H9 (cell line): ENCODE results near the gene SPAG4. TPM values are rescaled to one million over a fixed set of nuclear protein-coding genes. Genes with fewer than 3 reads are reported as not detected.
A peak's percentile ranks its signal among the peaks of the same experiment; 100 is the strongest.

Experiments used
- DNase-seq: peaks from one replicate; pipeline ENCODE4 v3.0.0-alpha.2; 2017
- H2AFZ ChIP-seq: one replicate; pipeline ENCODE4 v1.6.1; 2013; ENCODE audit warnings: mild to moderate bottlenecking, low read length, control low read depth, moderate library complexity
- H2AK5ac ChIP-seq: 2 replicates; pipeline ENCODE4 v1.6.1; 2013; ENCODE audit warnings: low read length, control low read depth, mixed read lengths; ENCODE audit not compliant: insufficient read length
- H2BK120ac ChIP-seq: one replicate; pipeline ENCODE4 v1.6.1; 2013; ENCODE audit warnings: low read depth, mild to moderate bottlenecking, low read length, control low read depth, inconsistent platforms; ENCODE audit not compliant: poor library complexity, severe bottlenecking
- H2BK12ac ChIP-seq: 2 replicates; pipeline ENCODE4 v1.6.1; 2013; ENCODE audit warnings: low read length, control low read depth, mixed read lengths, low read depth; ENCODE audit not compliant: insufficient read length
- H2BK15ac ChIP-seq: 2 replicates; pipeline ENCODE4 v1.6.1; 2013; ENCODE audit warnings: low read depth, low read length, control low read depth
- H2BK20ac ChIP-seq: one replicate; pipeline ENCODE4 v1.6.1; 2013; ENCODE audit warnings: low read depth, mild to moderate bottlenecking, low read length, control low read depth, inconsistent platforms; ENCODE audit not compliant: poor library complexity, severe bottlenecking
- H2BK5ac ChIP-seq: 2 replicates; pipeline ENCODE4 v1.6.1; 2013; ENCODE audit warnings: low read length, control low read depth, mixed read lengths; ENCODE audit not compliant: insufficient read length
- H3K14ac ChIP-seq: 2 replicates; pipeline ENCODE4 v1.6.1; 2013; ENCODE audit warnings: low read length, control low read depth; ENCODE audit not compliant: insufficient read depth
- H3K18ac ChIP-seq: 2 replicates; pipeline ENCODE4 v1.6.1; 2013; ENCODE audit warnings: low read depth, mild to moderate bottlenecking, mixed read lengths, low read length, control low read depth; ENCODE audit not compliant: insufficient read length
- H3K23ac ChIP-seq: 2 replicates; pipeline ENCODE4 v1.6.1; 2013; ENCODE audit warnings: low read length, control low read depth, mixed read lengths, low read depth; ENCODE audit not compliant: insufficient read length
- H3K23me2 ChIP-seq: 2 replicates; pipeline ENCODE4 v1.6.1; 2013; ENCODE audit warnings: low read depth, mild to moderate bottlenecking, mixed read lengths, low read length, control low read depth; ENCODE audit not compliant: insufficient read length, poor library complexity, severe bottlenecking
- H3K27ac ChIP-seq: 2 replicates; pipeline ENCODE4 v1.5.1; 2013; ENCODE audit warnings: low read length, control low read depth, mixed read lengths, low read depth; ENCODE audit not compliant: insufficient read length
- H3K27me3 ChIP-seq: 2 replicates; pipeline ENCODE4 v1.6.1; 2013; ENCODE audit warnings: low read length, control low read depth, inconsistent platforms; ENCODE audit not compliant: insufficient read depth
- H3K4ac ChIP-seq: 2 replicates; pipeline ENCODE4 v1.6.1; 2013; ENCODE audit warnings: low read depth, mild to moderate bottlenecking, control low read depth, inconsistent platforms, low read length, moderate library complexity
- H3K4me1 ChIP-seq: 2 replicates; pipeline ENCODE4 v1.6.1; 2013; ENCODE audit warnings: low read length, control low read depth, inconsistent platforms; ENCODE audit not compliant: insufficient read depth
- H3K4me2 ChIP-seq: 2 replicates; pipeline ENCODE4 v1.6.1; 2013; ENCODE audit warnings: low read length, control low read depth, mixed read lengths; ENCODE audit not compliant: insufficient read length, insufficient read depth
- H3K56ac ChIP-seq: 2 replicates; pipeline ENCODE4 v1.6.1; 2013; ENCODE audit warnings: low read depth, mild to moderate bottlenecking, mixed read lengths, low read length, control low read depth; ENCODE audit not compliant: insufficient read length
- H3K79me1 ChIP-seq: 2 replicates; pipeline ENCODE4 v1.6.1; 2013; ENCODE audit warnings: low read depth, mild to moderate bottlenecking, moderate library complexity, low read length, control low read depth, inconsistent platforms; ENCODE audit not compliant: insufficient read depth, poor library complexity, severe bottlenecking
- H3K79me2 ChIP-seq: 2 replicates; pipeline ENCODE4 v1.6.1; 2013; ENCODE audit warnings: low read length, control low read depth, inconsistent platforms; ENCODE audit not compliant: insufficient read depth
- H3K9ac ChIP-seq: 2 replicates; pipeline ENCODE4 v1.6.1; 2013; ENCODE audit warnings: low read length, control low read depth, mixed read lengths; ENCODE audit not compliant: insufficient read length; ENCODE audit errors: extremely low read depth
- H3K9me3 ChIP-seq: one replicate; pipeline ENCODE4 v1.6.1; 2013; ENCODE audit warnings: low read depth, low read length, inconsistent platforms; ENCODE audit not compliant: control insufficient read depth
- H3T11ph ChIP-seq: one replicate; pipeline ENCODE4 v1.6.1; 2013; ENCODE audit warnings: mild to moderate bottlenecking, low read length, control low read depth, inconsistent platforms
- H4K20me1 ChIP-seq: one replicate; pipeline ENCODE4 v1.6.1; 2013; ENCODE audit not compliant: control insufficient read depth, insufficient read length, insufficient read depth
- H4K5ac ChIP-seq: 2 replicates; pipeline ENCODE4 v1.6.1; 2013; ENCODE audit warnings: low read depth, mild to moderate bottlenecking, mixed read lengths, low read length, control low read depth; ENCODE audit not compliant: insufficient read length
- H4K8ac ChIP-seq: replicated peaks from 2 replicates; pipeline ENCODE4 v1.6.1; 2013; ENCODE audit warnings: low read length, control low read depth, mixed read lengths, low read depth; ENCODE audit not compliant: insufficient read length
- H4K91ac ChIP-seq: 2 replicates; pipeline ENCODE4 v1.6.1; 2013; ENCODE audit warnings: low read depth, mild to moderate bottlenecking, moderate library complexity, mixed read lengths, low read length, control low read depth; ENCODE audit not compliant: insufficient read length
- H3K27ac Mint-ChIP-seq, 3 experiments: 2 replicates in 2 of 3; 3 replicates in 1 of 3; pipeline ENCODE4 v1.8.0; 2020 to 2021; ENCODE audit warnings: mixed read lengths in 3 of 3, mild to moderate bottlenecking in 1 of 3, moderate library complexity in 1 of 3
- H3K27me3 Mint-ChIP-seq: 2 replicates; pipeline ENCODE4 v1.8.0; 2021; ENCODE audit warnings: low read depth, mild to moderate bottlenecking, moderate library complexity, mixed read lengths
- H3K36me3 Mint-ChIP-seq, 3 experiments: 2 replicates in 2 of 3; 3 replicates in 1 of 3; pipeline ENCODE4 v1.8.0; 2020 to 2021; ENCODE audit warnings: low read depth in 3 of 3, mixed read lengths in 3 of 3; ENCODE audit not compliant: insufficient read depth in 1 of 3
- H3K4me1 Mint-ChIP-seq, 2 experiments: 2 replicates each; pipeline ENCODE4 v1.8.0; 2020; ENCODE audit warnings: mixed read lengths in 2 of 2
- H3K4me3 Mint-ChIP-seq, 2 experiments: 2 replicates in 1 of 2; 3 replicates in 1 of 2; pipeline ENCODE4 v1.8.0; 2020 to 2021; ENCODE audit warnings: mild to moderate bottlenecking in 2 of 2, mixed read lengths in 2 of 2, moderate library complexity in 1 of 2
- H3K9me3 Mint-ChIP-seq, 2 experiments: 2 replicates in 1 of 2; 3 replicates in 1 of 2; pipeline ENCODE4 v1.8.0; 2020; ENCODE audit warnings: mild to moderate bottlenecking in 2 of 2, mixed read lengths in 2 of 2, moderate library complexity in 1 of 2
- CTCF ChIP-seq: fragments of 200-600 bp; sonication (generic); conservative IDR thresholded peaks from 3 replicates; pipeline ENCODE4 v1.8.0; 2021; ENCODE audit warnings: antibody characterized with exemption, mild to moderate bottlenecking
- WGBS: extraction: QIAGEN DNeasy Blood & Tissue Kit; methylation state at CpG from one replicate; pipeline ENCODE4 v1.1.7; 2013; ENCODE audit warnings: missing lambda C conversion rate, low lambda C conversion rate, mixed read lengths; ENCODE audit not compliant: insufficient read length; ENCODE audit errors: extremely low coverage; 5-methylcytosine and 5-hydroxymethylcytosine counted together
- total RNA-seq: library from RNA; stranded (reverse); gene quantifications from 2 replicates; pipeline ENCODE4 v1.2.1, GENCODE V29; 2021

The SPAG4 gene
- total RNA-seq, 1 experiment from 2014 or later, result 4.9 TPM

- H3K4me1 ChIP-seq, result no peaks in the 10 kb centered on the region; the same call in 1 of the 2 replicates
- peaks cover 9% of the 10 kb centered on the region for H3K23me2 ChIP-seq
- no peak overlapping the region for H2BK12ac ChIP-seq
- H3K79me2 ChIP-seq, result peaks cover 70% of the 10 kb centered on the region
- H3K14ac ChIP-seq, result no peak overlapping the region
- no peaks in the 10 kb centered on the region for H4K20me1 ChIP-seq
- no peak overlapping the region for H3K56ac ChIP-seq
- no peaks in the 10 kb centered on the region; a peak in 1 of 5 replicates for H3K9me3 Mint-ChIP-seq
- no peaks in the 10 kb centered on the region for H3K79me1 ChIP-seq
- H2BK5ac ChIP-seq, result no peak overlapping the region
- TF ChIP-seq CTCF, result no peak
- no CpG with 5 or more reads among the region's 2 CpGs for WGBS
- no peak overlapping the region for H4K5ac ChIP-seq
- no peaks in the 10 kb centered on the region for H3K9me3 ChIP-seq
- H4K8ac ChIP-seq, result no peak overlapping the region
- H2BK120ac ChIP-seq, result no peak overlapping the region
- peaks cover 44 to 48% of the 10 kb centered on the region in 2 experiments for H3K4me1 Mint-ChIP-seq
- H3T11ph ChIP-seq, result no peak overlapping the region
- no peak overlapping the region for H3K4ac ChIP-seq
- H3K27me3 ChIP-seq, result no peaks in the 10 kb centered on the region
- no peaks in the 10 kb centered on the region for H3K27me3 Mint-ChIP-seq
- H3K4me3 Mint-ChIP-seq, result peak overlapping the region; percentile 96 to 99; a peak in 2 of 5 replicates
- H3K4me2 ChIP-seq, result peak overlapping the region; percentile 37
- H3K9ac ChIP-seq, result no peak overlapping the region
- H3K36me3 Mint-ChIP-seq, result peaks cover 2 to 8% (median 6%) of the 10 kb centered on the region in 3 experiments; a peak in 5 of 7 replicates
- no peak overlapping the region for H3K23ac ChIP-seq
- no peak overlapping the region for H3K27ac ChIP-seq
- H4K91ac ChIP-seq, result no peak overlapping the region
- no peak for DNase-seq
- no peak overlapping the region for H2BK20ac ChIP-seq
- H2AFZ ChIP-seq, result no peak overlapping the region
- no peak overlapping the region for H2AK5ac ChIP-seq
- H3K18ac ChIP-seq, result no peak overlapping the region
- H3K27ac Mint-ChIP-seq, result no peak overlapping the region
- H2BK15ac ChIP-seq, result no peak overlapping the region
Observed at GRCh38 chr20:35661053-35661452, 45.4 kb downstream of the SPAG4 start.
